ENCODE measurements around the gene PPP2R5D. TPM values are rescaled to one million over a fixed set of nuclear protein-coding genes. Genes with fewer than 3 reads are reported as not detected.

PPP2R5D gene
- total and polyA plus RNA-seq, 2 of the 8 experiments (the other 6 are each of a cell fraction or from before 2014, with no cell fraction given), result 52.1 to 55.7 TPM

GRCh38 chr6:42974919-42975505, 9.4 kb upstream of the PPP2R5D start:
- H2BK5ac ChIP-seq (ENCODE audit: low read depth, low read length), result no peak overlapping the region
- H3K27ac ChIP-seq (ENCODE audit: low read depth, low read length), result no peak overlapping the region
- H4K91ac ChIP-seq (replicated peaks; ENCODE audit: insufficient read length, low read length), result no peak overlapping the region
- H3K56ac ChIP-seq (replicated peaks; ENCODE audit: insufficient read length, low read depth, low read length), result no peak overlapping the region
- no peak overlapping the region for H2AFZ ChIP-seq (ENCODE audit: low read length)
- H3K9ac ChIP-seq (replicated peaks in 1 of 4; ENCODE audit: extremely low read depth in 1 of 4, low read depth in 3 of 4, low read length in 3 of 4), result no peak overlapping the region
- no peak for DNase-seq (ENCODE audit: low read depth in 1 of 2, low spot score in 2 of 2)
- H3K9me3 ChIP-seq (ENCODE audit: insufficient read depth in 2 of 2, low read depth in 1 of 2, low read length in 1 of 2), result no peaks in the 10 kb centered on the region
- peaks cover 0 to 1% of the 10 kb centered on the region in 2 experiments for H4K20me1 ChIP-seq (replicated peaks in 1 of 2; ENCODE audit: control insufficient read depth in 1 of 2, insufficient read depth in 2 of 2, low read length in 2 of 2)
- H3K14ac ChIP-seq (ENCODE audit: insufficient read length), result no peak overlapping the region
- H3K4ac ChIP-seq (replicated peaks; ENCODE audit: insufficient read length, low read depth, low read length), result no peak overlapping the region
- H3K36me3 ChIP-seq (ENCODE audit: control insufficient read depth in 2 of 4, insufficient read depth in 4 of 4, low read length in 3 of 4), result no peaks in the 10 kb centered on the region; a peak in 1 of 8 replicates
- no peak overlapping the region for H3K18ac ChIP-seq (ENCODE audit: extremely low read depth, low read length)
- H4K5ac ChIP-seq (ENCODE audit: insufficient read length, low read depth, low read length), result no peak overlapping the region
- peaks cover 2 to 8% (median 6%) of the 10 kb centered on the region in 4 experiments; a peak in 3 of 7 replicates for H3K4me1 ChIP-seq (replicated peaks in 1 of 4; ENCODE audit: control insufficient read depth in 3 of 4, insufficient read depth in 4 of 4, low read length in 3 of 4)
- H4K8ac ChIP-seq (ENCODE audit: extremely low read depth, insufficient read depth, low read length), result no peak overlapping the region
- no peak overlapping the region for H3K23ac ChIP-seq (ENCODE audit: insufficient read length)
- no peak for TF ChIP-seq SRF (IDR thresholded peaks at IDR 0.05; ENCODE audit: low read depth, low read length)
- no peak for TF ChIP-seq JUN (IDR thresholded peaks at IDR 0.05; ENCODE audit: low read depth, low read length)
- TF ChIP-seq FOSL1 (IDR thresholded peaks at IDR 0.05; ENCODE audit: insufficient read depth, low read depth, low read length), result no peak
- TF ChIP-seq SIN3A (conservative IDR thresholded peaks at IDR 0.05 in 1 of 2, IDR thresholded peaks at IDR 0.05 in 1 of 2; ENCODE audit: low read depth in 1 of 2, low read length in 2 of 2), result no peak
- TF ChIP-seq RAD21 (IDR thresholded peaks at IDR 0.05 in 1 of 2, conservative IDR thresholded peaks at IDR 0.05 in 1 of 2; ENCODE audit: low read depth in 2 of 2, low read length in 2 of 2), result no peak
- TF ChIP-seq RFX5 (IDR thresholded peaks at IDR 0.05; ENCODE audit: borderline replicate concordance, low read depth, low read length), result no peak
- 97% methylated on average over 5 of the region's 5 CpGs; no CpG with 5 or more reads in 1 of the 2 experiments for WGBS, 2 experiments (ENCODE audit: extremely low coverage in 1 of 2, insufficient coverage in 1 of 2, insufficient read length in 1 of 2, insufficient replicate concordance in 2 of 2, low coverage in 1 of 2, low lambda C conversion rate in 2 of 2, missing lambda C conversion rate in 1 of 2)
- ChIA-PET POLR2A (ENCODE audit: partially characterized antibody) (interaction anchor here (0.8 to 5.9 kb wide), 5 partner anchors 9 to 195 kb away, joined by 3 to 29 read pairs (median 3); partner anchors contain the start of genes GNMT and PPP2R5D), CTCF (ENCODE audit: partially characterized antibody) (interaction anchor here (0.6 to 2.9 kb wide), 6 partner anchors 10 to 337 kb away, joined by 3 to 9 read pairs (median 4); partner anchors contain the start of gene GNMT)
- H2AK5ac ChIP-seq (ENCODE audit: low read depth, low read length), result no peak overlapping the region
- H3K4me3 ChIP-seq (ENCODE audit: extremely low read depth in 1 of 4, insufficient read depth in 2 of 4, low read depth in 3 of 4, low read length in 4 of 4), result no peak overlapping the region
- peaks cover 7% of the 10 kb centered on the region; the same call in 1 of the 2 replicates for H3K23me2 ChIP-seq (ENCODE audit: low read depth, low read length)
- H3K27me3 ChIP-seq (replicated peaks in 1 of 4; ENCODE audit: control insufficient read depth in 3 of 4, extremely low read depth in 1 of 4, insufficient read depth in 3 of 4, low read length in 3 of 4), result no peaks in the 10 kb centered on the region
- FAIRE-seq, result no peak
- H3K4me2 ChIP-seq (ENCODE audit: insufficient read depth in 1 of 2, low read depth in 2 of 2, low read length in 2 of 2), result no peak overlapping the region
- no peak overlapping the region for H2BK15ac ChIP-seq (ENCODE audit: low read length)
- H3K79me2 ChIP-seq (ENCODE audit: control insufficient read depth in 1 of 2, insufficient read depth in 2 of 2, low read length in 2 of 2), result peaks cover 0 to 3% of the 10 kb centered on the region in 2 experiments; a peak in 1 of 4 replicates
- no peaks in the 10 kb centered on the region; the same call in none of the 2 replicates for H3K79me1 ChIP-seq (ENCODE audit: low read depth, low read length)
- no peak overlapping the region for H2BK20ac ChIP-seq (ENCODE audit: low read length)
- H2BK12ac ChIP-seq (ENCODE audit: low read depth, low read length), result no peak overlapping the region
- H2BK120ac ChIP-seq (replicated peaks; ENCODE audit: low read depth, low read length), result no peak overlapping the region

All from H1 (cell line).